Measurements from ENCODE around the gene SENP7.
A peak's percentile ranks its signal among the peaks of the same experiment; 100 is the strongest.

Gene SENP7

DNA sequence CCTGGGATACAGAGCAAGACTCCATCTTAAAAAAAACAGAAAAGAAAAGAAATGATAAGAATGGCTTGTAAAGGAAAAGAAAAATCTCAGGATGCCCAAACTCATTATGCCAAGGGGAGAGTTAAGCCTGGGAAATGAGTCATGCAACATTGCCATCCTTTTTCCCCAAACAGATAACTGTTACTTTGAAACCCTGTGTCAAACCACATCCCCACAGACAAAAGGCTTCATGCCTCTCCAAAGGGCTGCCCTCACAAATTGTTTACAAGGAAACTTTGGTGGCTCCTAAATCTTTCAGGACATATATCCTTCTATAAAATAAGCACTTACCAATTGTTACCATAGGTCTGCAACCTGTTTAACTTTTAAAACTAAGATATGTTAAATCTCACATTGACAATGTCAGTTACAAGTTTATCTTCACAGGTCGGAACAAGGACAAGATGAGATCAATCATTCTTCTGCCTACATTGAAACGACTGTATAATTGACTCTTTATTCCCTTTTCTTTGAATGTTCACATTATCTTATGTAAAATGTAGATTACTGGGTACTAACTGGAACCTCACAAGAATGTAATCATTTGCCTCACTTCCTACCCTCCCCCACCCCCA is 18.6 kb upstream of the SENP7 start:
- no peak for DNase-seq
- peak overlapping the region; percentile 24 to 40 for H3K4me3 Mint-ChIP-seq
- H3K27ac Mint-ChIP-seq = peak overlapping the region; percentile 69 to 90
- no peaks in the 10 kb centered on the region for H3K27me3 Mint-ChIP-seq
- H3K9me3 Mint-ChIP-seq = peaks cover 10 to 13% of the 10 kb centered on the region in 2 donors
- peaks cover 28% of the 10 kb centered on the region for H3K4me1 Mint-ChIP-seq
- ATAC-seq = peak; percentile 87

DNA sequence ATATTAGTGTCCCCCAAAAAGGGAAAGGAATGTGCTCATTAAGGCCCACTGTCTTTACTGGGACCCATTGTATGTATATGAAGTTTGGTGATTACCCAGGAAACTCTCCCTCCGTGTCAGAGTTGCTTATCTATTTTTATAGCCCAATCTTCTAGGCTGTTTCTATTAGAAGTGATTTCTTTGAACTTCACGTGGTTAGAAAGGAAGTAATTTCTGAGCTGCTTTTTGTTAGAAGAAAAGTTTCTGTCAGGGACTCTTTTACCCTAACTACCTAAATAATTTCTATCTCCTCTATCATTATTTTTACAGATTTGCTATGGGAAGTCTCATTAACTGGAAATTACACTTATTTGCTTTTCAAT is 17.7 kb upstream of the SENP7 start:
- peaks cover 28% of the 10 kb centered on the region for H3K4me1 Mint-ChIP-seq
- H3K27ac Mint-ChIP-seq = peak overlapping the region in 1 of 2 donors; percentile 69
- H3K27me3 Mint-ChIP-seq = no peaks in the 10 kb centered on the region
- DNase-seq (no peak), ATAC-seq (no peak)
- peak overlapping the region; percentile 24 to 40 for H3K4me3 Mint-ChIP-seq
- H3K9me3 Mint-ChIP-seq = peaks cover 10 to 13% of the 10 kb centered on the region in 2 donors

DNA sequence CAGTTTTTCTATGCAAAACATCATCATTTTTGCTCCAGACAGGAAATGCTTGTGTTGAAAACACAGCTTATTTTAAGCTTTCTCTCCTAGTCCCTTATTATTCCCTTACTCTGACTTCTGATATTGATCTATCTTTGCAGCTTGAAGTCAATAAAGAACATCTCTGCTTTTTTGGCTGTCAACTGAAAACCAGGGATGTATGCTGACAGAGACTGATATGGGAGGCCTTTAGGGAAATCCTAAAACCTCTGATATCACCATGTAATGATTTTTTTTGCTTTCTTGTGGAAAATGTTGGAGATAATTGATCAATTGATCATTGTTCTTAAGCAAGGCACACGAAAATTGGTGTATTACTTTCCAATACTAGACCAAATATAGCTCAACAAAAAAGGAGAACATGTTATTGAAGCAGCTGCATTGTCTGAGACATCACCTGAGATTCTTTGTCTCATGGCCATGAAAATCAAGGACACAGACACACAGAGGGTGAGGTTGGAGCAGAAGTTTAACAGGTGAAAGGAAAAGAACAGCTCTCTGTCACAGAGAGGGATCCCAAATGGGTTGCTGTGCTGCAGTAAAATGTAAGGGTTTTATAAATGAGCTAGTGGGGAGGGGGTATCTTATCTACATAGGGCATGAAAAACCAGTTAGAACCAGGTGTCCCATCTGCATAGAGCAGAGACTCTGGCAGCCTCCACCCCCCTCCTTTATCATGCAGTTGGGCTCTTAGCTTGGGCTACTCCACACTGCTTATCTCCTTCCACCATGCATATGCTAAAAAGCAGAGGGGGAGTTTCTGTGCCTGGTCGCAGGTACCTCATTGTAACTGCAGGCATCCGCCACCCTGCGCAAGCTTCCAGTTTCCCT is 17.0 kb upstream of the SENP7 start:
- no peak overlapping the region for H3K4me3 Mint-ChIP-seq
- no peak for DNase-seq

DNA sequence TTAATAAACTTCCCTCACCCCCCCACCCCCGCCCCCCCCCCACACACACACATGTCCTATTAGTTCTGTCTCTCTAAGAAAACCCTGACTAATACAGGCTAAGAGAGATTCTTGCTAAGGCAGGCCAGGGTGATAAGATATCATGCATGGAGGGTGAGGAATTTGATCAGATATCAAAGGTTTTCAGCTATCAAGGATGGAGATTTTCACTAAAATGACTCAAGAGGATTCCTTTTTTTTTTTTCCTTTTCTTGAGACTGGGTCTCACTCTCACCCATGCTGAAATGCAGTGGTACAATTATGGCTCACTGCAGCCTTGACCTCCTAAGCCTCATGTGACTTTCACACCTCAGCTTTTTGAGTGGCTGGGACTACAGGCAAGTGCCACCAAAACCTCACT is 14.9 kb upstream of the SENP7 start:
- no peak overlapping the region for H3K4me3 Mint-ChIP-seq
- H3K27ac Mint-ChIP-seq = no peak overlapping the region
- peaks cover 17 to 18% of the 10 kb centered on the region in 2 donors for H3K9me3 Mint-ChIP-seq
- ATAC-seq = no peak
- H3K4me1 Mint-ChIP-seq = peaks cover 28% of the 10 kb centered on the region
- DNase-seq = no peak
- no peaks in the 10 kb centered on the region for H3K27me3 Mint-ChIP-seq

More for the DNA sequence above, 17.0 kb upstream of the SENP7 start:
- H3K27ac Mint-ChIP-seq = peak overlapping the region in 1 of 2 donors; percentile 30
- no peaks in the 10 kb centered on the region for H3K27me3 Mint-ChIP-seq
- H3K9me3 Mint-ChIP-seq = peaks cover 14 to 15% of the 10 kb centered on the region in 2 donors
- ATAC-seq = no peak
- peaks cover 28% of the 10 kb centered on the region for H3K4me1 Mint-ChIP-seq

DNA sequence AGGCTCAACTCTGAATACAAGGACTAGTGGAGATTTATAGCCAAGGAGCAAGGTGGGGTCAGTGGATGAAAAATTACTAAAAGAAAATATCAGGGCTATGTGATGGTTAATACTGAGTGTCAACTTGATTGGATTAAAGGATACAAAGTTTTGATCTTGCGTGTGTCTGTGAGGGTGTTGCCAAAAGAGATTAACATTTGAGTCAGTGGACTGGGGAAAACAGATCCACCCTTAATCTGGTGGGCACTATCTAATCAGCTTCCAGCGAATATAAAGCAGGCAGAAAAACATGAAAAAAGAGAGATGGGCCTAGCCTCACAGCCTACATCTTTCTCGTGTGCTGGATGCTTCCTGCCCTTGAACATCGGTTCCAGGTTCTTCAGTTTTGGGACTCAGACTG is 14.4 kb upstream of the SENP7 start:
- no peak for DNase-seq
- Mint-ChIP-seq H3K27ac (no peak overlapping the region), H3K9me3 (peaks cover 17 to 18% of the 10 kb centered on the region in 2 donors), H3K4me3 (no peak overlapping the region), H3K27me3 (no peaks in the 10 kb centered on the region), H3K4me1 (peaks cover 27% of the 10 kb centered on the region)
- no peak for ATAC-seq

DNA sequence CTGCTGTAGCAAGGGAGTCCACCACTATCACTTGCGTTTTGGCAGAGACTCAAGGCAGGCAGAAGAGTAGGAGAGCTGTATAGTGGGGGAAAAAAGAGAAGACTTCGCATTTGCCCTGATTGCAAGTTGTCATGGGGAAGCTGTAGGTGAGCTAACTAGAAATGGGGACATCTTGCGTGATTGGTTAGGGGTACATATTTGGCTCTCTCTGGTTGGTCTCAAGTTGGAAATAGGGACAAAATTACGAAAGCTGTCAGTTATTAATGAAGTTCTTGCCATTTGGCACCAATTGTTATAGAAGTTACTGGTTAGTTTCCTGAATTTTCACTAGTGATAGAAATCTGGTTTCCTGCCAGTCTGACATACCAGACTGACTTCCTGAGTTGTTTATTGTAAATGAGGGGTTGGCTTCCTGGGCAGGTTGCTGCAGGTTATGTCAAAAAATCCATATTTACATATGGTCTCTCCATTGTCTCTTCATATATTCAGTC is 8.2 kb upstream of the SENP7 start:
- ATAC-seq (no peak), DNase-seq (no peak)
- Mint-ChIP-seq H3K27ac (peak overlapping the region; percentile 31 to 92), H3K27me3 (no peaks in the 10 kb centered on the region), H3K4me1 (peaks cover 43% of the 10 kb centered on the region), H3K9me3 (peaks cover 5 to 7% of the 10 kb centered on the region in 2 donors), H3K4me3 (peak overlapping the region; percentile 71 to 93)

DNA sequence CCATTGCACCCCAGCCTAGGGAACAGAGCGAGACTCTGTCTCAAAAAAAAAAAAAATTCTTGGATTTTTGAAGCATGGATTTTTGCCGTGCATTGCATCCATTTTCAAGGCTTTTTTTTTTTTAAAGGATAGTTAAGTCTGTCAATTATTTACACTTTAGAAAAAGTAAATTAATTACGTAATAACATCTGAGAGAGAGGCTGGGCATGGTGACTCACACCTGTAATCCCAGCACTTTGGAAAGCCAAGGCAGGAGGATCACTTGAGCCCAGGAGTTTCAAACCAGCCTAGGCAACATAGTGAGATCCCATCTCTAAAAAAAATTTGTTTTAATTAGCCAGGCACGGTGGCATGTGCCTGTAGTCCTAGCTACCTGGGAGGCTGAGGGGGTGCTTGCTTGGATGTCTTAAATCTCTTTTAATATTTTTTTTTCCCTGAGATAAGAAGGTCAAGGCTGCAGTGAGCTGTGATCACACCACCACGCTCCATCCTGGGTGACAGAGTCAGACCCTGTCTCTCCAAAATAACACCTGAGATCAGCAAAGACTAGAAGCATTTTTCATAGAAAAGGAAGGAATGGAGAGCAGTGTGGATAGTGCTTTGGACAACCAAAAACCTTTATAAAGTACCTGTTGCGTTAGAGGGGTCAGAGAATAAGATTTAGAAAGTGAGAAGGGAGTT is 6.8 kb upstream of the SENP7 start:
- DNase-seq (no peak), ATAC-seq (no peak)
- H3K9me3 Mint-ChIP-seq = peaks cover 0 to 1% of the 10 kb centered on the region in 2 donors
- no peaks in the 10 kb centered on the region for H3K27me3 Mint-ChIP-seq
- peaks cover 43% of the 10 kb centered on the region for H3K4me1 Mint-ChIP-seq
- peak overlapping the region; percentile 92 to 94 for H3K27ac Mint-ChIP-seq
- H3K4me3 Mint-ChIP-seq = peak overlapping the region; percentile 74 to 93

DNA sequence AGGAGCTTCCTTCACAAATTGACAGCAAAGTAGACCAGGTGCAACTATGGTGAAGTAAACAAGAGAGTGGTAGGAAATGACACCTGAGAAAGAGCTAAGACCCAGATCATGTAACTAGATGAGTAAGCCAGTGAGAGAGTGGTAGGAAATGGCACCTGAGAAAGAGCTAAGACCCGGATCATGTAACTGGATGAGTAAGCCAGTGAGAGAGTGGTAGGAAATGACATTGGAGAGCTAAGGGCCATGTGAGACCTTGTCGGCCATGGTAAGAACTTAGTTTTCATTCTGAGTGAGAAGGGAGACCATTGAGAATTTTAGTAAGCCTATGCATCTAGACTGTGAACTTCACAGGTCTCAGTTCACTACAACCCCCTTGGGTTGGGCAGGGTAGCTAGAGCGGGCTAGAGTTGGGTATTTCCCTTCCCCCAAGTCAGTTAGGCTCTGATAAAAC is 5.4 kb upstream of the SENP7 start:
- H3K9me3 Mint-ChIP-seq = no peaks in the 10 kb centered on the region
- no peaks in the 10 kb centered on the region for H3K27me3 Mint-ChIP-seq
- DNase-seq (peak; percentile 66 to 84), ATAC-seq (peak; percentile 97)
- H3K4me3 Mint-ChIP-seq = peak overlapping the region; percentile 74 to 93
- H3K4me1 Mint-ChIP-seq = peaks cover 43% of the 10 kb centered on the region
- peak overlapping the region; percentile 94 to 95 for H3K27ac Mint-ChIP-seq

DNA sequence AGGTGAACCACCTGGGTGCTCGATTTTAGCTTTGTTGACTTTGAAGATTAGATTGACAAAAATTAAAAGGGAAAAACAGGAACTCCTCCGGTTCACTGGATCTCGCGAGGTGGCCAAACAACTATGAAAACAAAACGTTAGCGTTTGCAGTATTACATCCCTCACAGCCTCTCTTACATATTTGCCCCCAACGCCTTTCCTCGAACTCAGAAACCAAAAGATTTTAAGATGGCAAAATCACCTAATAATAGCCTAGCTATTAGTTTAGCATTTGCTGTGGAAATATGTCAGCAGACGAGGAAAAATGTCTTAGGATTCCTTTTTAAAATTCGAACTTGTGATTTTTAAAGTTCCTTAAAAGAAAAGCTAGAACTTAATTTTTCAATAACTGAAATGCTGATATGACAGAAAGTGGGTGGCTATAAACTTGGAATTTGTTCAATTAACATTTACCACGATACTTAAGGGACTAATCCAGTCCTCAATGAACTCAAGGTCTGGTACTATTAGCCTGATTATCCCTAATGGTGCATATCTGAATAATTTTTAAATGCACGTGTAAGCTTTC is 491 bp upstream of the SENP7 start:
- no peaks in the 10 kb centered on the region for H3K27me3 Mint-ChIP-seq
- peaks cover 40% of the 10 kb centered on the region for H3K4me1 Mint-ChIP-seq
- H3K27ac Mint-ChIP-seq = peak overlapping the region; percentile 98
- ATAC-seq (peak; percentile 26), DNase-seq (no peak)
- peak overlapping the region; percentile 97 to 100 for H3K4me3 Mint-ChIP-seq
- H3K9me3 Mint-ChIP-seq = no peaks in the 10 kb centered on the region

DNA sequence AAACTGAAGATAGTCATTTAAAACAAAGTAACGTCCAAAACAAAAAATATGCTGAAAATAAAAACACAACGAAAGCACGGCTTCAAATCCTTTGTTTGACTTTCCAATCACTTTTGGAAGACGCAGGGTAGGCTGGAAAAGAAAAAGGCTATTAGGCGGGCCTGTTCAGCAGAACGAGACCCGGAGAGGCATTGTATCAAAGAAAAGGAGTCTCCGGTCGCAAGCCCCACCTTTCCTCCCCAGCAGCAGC is 691 bp downstream of the SENP7 start:
- H3K27ac Mint-ChIP-seq = peak overlapping the region; percentile 98

DNA sequence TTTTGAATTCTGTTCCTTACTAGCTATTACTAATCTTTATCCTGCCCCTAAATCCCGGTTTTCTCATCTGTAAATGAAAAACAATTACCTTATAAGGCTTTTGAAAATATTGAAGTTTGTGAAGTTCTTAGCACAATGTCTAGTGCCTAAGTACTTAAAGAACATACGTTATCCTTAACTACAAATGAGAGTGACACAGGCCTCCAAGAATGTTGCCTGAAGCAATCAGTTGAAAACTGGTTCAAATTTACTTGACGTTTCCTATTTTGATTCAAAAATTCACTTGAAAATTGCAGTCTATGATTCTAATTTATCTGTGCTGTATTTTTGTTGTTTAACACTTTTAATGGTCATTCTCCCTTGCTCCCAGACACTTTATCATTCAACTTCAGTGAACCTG is 3.2 kb downstream of the SENP7 start:
- Mint-ChIP-seq H3K9me3 (no peaks in the 10 kb centered on the region), H3K27me3 (no peaks in the 10 kb centered on the region), H3K4me3 (no peak overlapping the region), H3K4me1 (peaks cover 39% of the 10 kb centered on the region), H3K27ac (no peak overlapping the region)
- DNase-seq = no peak
- no peak for ATAC-seq

More for the DNA sequence above, 691 bp downstream of the SENP7 start:
- H3K9me3 Mint-ChIP-seq = no peaks in the 10 kb centered on the region
- peak overlapping the region; percentile 97 to 100 for H3K4me3 Mint-ChIP-seq
- H3K4me1 Mint-ChIP-seq = peaks cover 32% of the 10 kb centered on the region
- DNase-seq = no peak
- peak; percentile 62 for ATAC-seq
- no peaks in the 10 kb centered on the region for H3K27me3 Mint-ChIP-seq

DNA sequence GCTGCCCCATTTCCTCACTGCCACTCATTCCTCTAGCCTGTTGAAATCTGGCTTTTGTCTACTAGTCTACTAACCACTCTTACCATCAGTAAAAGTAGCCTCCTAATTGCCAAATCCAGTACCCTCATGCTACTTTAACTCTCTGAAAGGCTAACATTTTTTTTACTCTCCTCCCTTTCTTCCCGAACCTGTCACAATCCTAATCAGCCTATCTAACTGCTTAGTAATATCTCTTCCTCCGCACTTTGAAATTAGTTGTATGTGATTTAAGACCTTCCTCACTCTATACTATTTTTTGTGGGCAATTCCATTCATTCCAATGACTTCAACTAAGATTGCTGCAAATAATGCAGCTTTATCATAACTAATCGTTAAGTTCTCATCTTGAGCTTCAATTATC is 3.7 kb downstream of the SENP7 start:
- Mint-ChIP-seq H3K4me3 (no peak overlapping the region), H3K27ac (no peak overlapping the region), H3K27me3 (no peaks in the 10 kb centered on the region), H3K9me3 (no peaks in the 10 kb centered on the region), H3K4me1 (peaks cover 39% of the 10 kb centered on the region)
- no peak for DNase-seq
- no peak for ATAC-seq

DNA sequence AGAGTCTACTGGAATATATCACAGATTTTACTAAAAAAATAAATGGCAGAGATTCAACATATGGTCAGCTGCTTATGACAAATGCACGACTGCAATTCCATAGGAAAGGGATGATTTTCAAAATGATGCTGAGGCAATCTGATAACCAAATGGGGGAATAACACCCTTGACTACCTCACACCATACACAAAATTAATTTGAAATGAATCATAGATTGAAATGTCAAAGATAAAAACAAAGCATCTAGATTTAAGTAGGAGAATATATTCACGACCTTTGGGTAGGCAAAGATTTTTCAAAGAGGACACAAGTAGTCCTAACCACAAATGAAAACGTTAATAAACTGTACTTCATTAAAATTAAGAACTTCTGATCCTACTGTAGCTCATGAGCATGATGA is 11.2 kb downstream of the SENP7 start:
- Mint-ChIP-seq H3K9me3 (no peaks in the 10 kb centered on the region), H3K27me3 (no peaks in the 10 kb centered on the region), H3K27ac (peak overlapping the region in 1 of 2 donors; percentile 13), H3K4me1 (peaks cover 18% of the 10 kb centered on the region), H3K4me3 (no peak overlapping the region)
- ATAC-seq (peak; percentile 58), DNase-seq (no peak)

DNA sequence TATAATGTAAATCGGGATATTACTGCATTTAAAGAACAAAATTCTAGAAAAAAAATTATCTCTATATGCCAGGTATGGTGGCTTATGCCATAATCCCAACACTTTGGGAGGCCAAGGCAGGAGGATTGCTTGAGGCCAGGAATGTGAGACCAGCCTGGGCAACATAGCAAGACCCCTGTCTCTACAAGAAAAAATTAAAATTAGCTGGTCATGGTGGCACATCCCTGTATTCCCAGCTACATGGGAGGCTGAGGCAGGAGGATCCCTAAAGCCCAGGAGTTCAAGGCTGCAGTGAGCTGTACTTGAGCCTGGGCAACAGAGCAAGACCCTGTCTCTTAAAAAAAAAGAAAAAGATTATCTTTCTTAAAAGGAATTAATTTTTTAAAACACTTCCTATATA is 12.8 kb downstream of the SENP7 start:
- no peaks in the 10 kb centered on the region for H3K27me3 Mint-ChIP-seq
- H3K27ac Mint-ChIP-seq = no peak overlapping the region
- no peak overlapping the region for H3K4me3 Mint-ChIP-seq
- peaks cover 21% of the 10 kb centered on the region for H3K4me1 Mint-ChIP-seq
- DNase-seq (no peak), ATAC-seq (no peak)
- H3K9me3 Mint-ChIP-seq = no peaks in the 10 kb centered on the region

DNA sequence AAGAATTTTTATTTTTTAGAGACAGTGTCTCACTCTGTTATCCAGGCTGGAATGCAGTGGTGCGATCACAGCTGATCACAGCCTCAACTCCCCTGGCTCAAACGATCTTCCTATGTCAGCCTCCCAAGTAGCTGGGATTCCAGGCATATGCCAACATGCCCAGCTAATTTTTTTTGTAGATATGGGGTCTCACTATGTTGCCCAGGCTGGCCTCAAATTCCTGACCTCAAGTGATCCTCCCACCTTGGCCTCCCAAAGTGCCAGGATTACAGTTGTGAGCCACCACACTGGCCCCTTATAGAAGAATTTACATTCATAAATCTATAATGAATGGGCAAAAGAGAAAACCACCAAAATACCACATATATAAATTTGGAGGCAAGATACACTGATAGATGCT is 15.2 kb downstream of the SENP7 start:
- no peak for ATAC-seq
- no peaks in the 10 kb centered on the region for H3K27me3 Mint-ChIP-seq
- no peak for DNase-seq
- peaks cover 0 to 4% of the 10 kb centered on the region in 2 donors for H3K9me3 Mint-ChIP-seq
- peaks cover 25% of the 10 kb centered on the region for H3K4me1 Mint-ChIP-seq
- no peak overlapping the region for H3K4me3 Mint-ChIP-seq
- no peak overlapping the region for H3K27ac Mint-ChIP-seq
